ENCODE measurements around the gene PILRA.
A peak's percentile ranks its signal among the peaks of the same experiment; 100 is the strongest.

The PILRA gene

GRCh38 chr7:100431286-100431735 is 58.0 kb downstream of the PILRA start:
- TF ChIP-seq CTCF (IDR thresholded peaks at IDR 0.05; ENCODE audit: insufficient read depth, low read length, poor library complexity, severe bottlenecking): no peak
- peaks cover 18% of the 10 kb centered on the region for H3K36me3 ChIP-seq (ENCODE audit: control insufficient read depth, insufficient read depth, low read length)
- H3K27me3 ChIP-seq (replicated peaks; ENCODE audit: control insufficient read depth, insufficient read depth, low read length): no peaks in the 10 kb centered on the region
- peak overlapping the region; percentile 89 for H3K4me3 ChIP-seq (replicated peaks; ENCODE audit: low read depth, low read length)
- DNase-seq (ENCODE audit: extremely low read depth, insufficient read length): no peak

GRCh38 chr7:100432053-100432452 is 58.8 kb downstream of the PILRA start:
- Histone ChIP-seq H3K36me3 (ENCODE audit: control insufficient read depth, insufficient read depth, low read length) (peaks cover 18% of the 10 kb centered on the region), H3K27me3 (replicated peaks; ENCODE audit: control insufficient read depth, insufficient read depth, low read length) (no peaks in the 10 kb centered on the region), H3K4me3 (replicated peaks; ENCODE audit: low read depth, low read length) (no peak overlapping the region)
- DNase-seq (ENCODE audit: extremely low read depth, insufficient read length): no peak
- no peak for TF ChIP-seq CTCF (IDR thresholded peaks at IDR 0.05; ENCODE audit: insufficient read depth, low read length, poor library complexity, severe bottlenecking)

DNA sequence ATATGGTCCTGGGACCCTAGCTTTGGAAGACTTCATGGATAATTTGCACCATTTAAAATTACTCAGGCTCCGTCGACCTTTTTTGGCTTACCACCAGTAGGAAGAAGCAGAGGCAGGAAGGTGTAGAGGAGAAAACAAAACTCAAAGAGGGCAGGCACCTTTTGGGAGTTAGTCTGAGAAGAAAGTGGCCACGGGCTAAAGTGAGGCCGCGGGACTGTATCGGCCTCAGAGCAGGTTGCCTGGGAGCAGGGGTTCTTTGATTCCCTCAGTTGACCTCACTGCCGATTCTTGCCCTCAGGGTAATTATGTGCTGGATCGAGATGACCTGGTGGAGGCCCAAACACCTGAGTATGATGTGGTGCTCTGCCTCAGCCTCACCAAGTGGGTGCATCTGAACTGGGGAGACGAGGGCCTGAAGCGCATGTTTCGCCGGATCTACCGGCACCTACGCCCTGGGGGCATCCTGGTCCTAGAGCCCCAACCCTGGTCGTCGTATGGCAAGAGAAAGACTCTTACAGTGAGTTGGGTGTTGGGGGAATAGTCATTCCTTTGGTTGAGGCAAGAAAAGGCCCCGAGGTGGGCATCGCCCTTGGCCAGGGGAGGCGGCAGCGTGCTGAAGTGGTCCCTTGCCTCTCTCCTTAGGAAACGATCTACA is 59.5 kb downstream of the PILRA start:
- TF ChIP-seq CTCF (IDR thresholded peaks at IDR 0.05; ENCODE audit: insufficient read depth, low read length, poor library complexity, severe bottlenecking): no peak
- no peaks in the 10 kb centered on the region for H3K27me3 ChIP-seq (replicated peaks; ENCODE audit: control insufficient read depth, insufficient read depth, low read length)
- DNase-seq (ENCODE audit: extremely low read depth, insufficient read length): no peak
- peaks cover 18% of the 10 kb centered on the region for H3K36me3 ChIP-seq (ENCODE audit: control insufficient read depth, insufficient read depth, low read length)
- H3K4me3 ChIP-seq (replicated peaks; ENCODE audit: low read depth, low read length): no peak overlapping the region

DNA sequence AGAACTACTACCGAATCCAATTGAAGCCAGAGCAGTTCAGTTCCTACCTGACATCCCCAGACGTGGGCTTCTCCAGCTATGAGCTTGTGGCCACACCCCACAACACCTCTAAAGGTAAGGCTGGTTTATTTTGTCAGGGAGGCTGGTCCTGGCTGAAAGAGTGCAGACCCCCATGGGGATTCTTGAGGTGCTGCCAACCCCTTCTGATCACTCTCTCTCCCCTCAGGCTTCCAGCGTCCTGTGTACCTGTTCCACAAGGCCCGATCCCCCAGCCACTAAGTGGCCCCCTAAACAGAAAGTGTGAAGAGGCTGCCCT is 59.9 kb downstream of the PILRA start:
- H3K36me3 ChIP-seq (ENCODE audit: control insufficient read depth, insufficient read depth, low read length): peaks cover 18% of the 10 kb centered on the region
- H3K4me3 ChIP-seq (replicated peaks; ENCODE audit: low read depth, low read length): no peak overlapping the region
- DNase-seq (ENCODE audit: extremely low read depth, insufficient read length): no peak

DNA sequence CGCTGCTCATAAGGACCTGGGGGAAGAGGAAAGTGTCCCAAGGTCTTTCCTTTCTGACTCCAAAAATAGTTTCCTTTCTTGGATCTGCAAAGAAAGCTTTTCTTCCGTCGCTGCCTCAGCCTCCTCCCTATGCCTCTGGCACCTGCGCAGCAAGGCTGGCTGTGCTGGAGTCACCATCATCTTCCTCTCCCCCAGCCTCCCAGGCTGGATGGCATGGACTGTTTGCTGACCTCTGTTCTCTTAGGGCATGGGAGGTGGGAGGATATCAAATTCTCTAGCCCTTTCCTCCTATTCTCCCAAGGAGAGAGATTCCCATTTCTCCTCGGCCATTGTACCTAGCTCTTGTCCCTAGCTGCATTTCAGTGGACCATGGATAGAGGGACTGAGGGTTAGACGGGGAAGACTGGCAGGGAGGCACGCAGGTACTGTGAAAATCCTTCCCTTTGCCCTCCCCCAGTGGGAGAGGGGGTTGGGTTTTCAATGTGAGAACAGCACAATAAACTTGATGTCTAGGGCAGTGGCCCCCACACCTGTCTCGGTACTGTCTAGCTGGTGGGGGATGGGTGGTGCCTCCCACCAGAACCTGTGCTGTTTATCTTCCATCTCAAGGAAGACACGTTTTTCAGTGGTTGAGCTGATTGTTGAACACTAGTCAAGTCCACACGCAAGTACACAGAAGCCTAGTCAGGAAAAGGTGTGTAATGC is 60.5 kb downstream of the PILRA start:
- H3K4me3 ChIP-seq (replicated peaks; ENCODE audit: low read depth, low read length): no peak overlapping the region; the same call in 1 of the 2 replicates

More for the DNA sequence above, 59.9 kb downstream of the PILRA start:
- H3K27me3 ChIP-seq (replicated peaks; ENCODE audit: control insufficient read depth, insufficient read depth, low read length): no peaks in the 10 kb centered on the region
- no peak for TF ChIP-seq CTCF (IDR thresholded peaks at IDR 0.05; ENCODE audit: insufficient read depth, low read length, poor library complexity, severe bottlenecking)

More for the DNA sequence above, 60.5 kb downstream of the PILRA start:
- no peaks in the 10 kb centered on the region for H3K27me3 ChIP-seq (replicated peaks; ENCODE audit: control insufficient read depth, insufficient read depth, low read length)
- no peak for DNase-seq (ENCODE audit: extremely low read depth, insufficient read length)
- no peak for TF ChIP-seq CTCF (IDR thresholded peaks at IDR 0.05; ENCODE audit: insufficient read depth, low read length, poor library complexity, severe bottlenecking)
- peaks cover 18% of the 10 kb centered on the region for H3K36me3 ChIP-seq (ENCODE audit: control insufficient read depth, insufficient read depth, low read length)

Data from GM06990 (cell line).